MM.1S (cell line): Measurements from ENCODE around the gene C10orf90.

Source experiments
- EZH2 ChIP-seq: fragments of 300-600 bp; sonication (generic); optimal IDR thresholded peaks from 2 replicates; pipeline ENCODE3; 2017; ENCODE audit warnings: low read depth, mild to moderate bottlenecking, antibody characterized with exemption, low read length, mixed read lengths
- EZH2phosphoT487 ChIP-seq: fragments of 300-600 bp; sonication (generic); IDR thresholded peaks from 2 replicates; pipeline ENCODE4 v1.6.1; 2018; ENCODE audit warnings: antibody characterized with exemption, low read length
- TF ChIP-seq, protein P1 (sequence below): fragments of 300-600 bp; sonication (generic); IDR thresholded peaks from 2 replicates; pipeline ENCODE4 v1.5.1; 2016; ENCODE audit warnings: antibody characterized with exemption, low read length, mixed read lengths

DNA sequence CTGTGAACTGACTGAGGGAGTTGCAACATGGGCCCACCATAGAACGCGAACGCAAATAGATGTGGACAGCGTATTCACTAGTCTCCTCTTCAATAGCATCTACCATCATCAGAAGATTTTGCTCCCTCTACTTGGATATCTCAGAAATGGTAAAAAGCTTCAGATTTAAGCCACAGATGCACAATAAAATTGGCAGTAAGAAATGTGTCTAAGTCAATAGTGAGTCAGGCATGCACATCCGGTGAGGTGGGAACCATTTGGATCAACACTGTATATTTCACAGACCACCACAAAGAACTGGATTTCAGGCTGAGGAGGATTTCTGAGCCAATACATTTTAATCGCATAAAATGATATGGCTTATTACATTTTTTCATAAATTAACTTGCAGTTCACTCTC is 170.7 kb downstream of the C10orf90 start:
- TF ChIP-seq, protein P1, sequence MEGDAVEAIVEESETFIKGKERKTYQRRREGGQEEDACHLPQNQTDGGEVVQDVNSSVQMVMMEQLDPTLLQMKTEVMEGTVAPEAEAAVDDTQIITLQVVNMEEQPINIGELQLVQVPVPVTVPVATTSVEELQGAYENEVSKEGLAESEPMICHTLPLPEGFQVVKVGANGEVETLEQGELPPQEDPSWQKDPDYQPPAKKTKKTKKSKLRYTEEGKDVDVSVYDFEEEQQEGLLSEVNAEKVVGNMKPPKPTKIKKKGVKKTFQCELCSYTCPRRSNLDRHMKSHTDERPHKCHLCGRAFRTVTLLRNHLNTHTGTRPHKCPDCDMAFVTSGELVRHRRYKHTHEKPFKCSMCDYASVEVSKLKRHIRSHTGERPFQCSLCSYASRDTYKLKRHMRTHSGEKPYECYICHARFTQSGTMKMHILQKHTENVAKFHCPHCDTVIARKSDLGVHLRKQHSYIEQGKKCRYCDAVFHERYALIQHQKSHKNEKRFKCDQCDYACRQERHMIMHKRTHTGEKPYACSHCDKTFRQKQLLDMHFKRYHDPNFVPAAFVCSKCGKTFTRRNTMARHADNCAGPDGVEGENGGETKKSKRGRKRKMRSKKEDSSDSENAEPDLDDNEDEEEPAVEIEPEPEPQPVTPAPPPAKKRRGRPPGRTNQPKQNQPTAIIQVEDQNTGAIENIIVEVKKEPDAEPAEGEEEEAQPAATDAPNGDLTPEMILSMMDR, result no peak
- TF ChIP-seq EZH2 (no peak), EZH2phosphoT487 (no peak)
